Measurements from ENCODE around the gene OR9Q1.
A peak's percentile ranks its signal among the peaks of the same experiment; 100 is the strongest.

OR9Q1 gene

GRCh38 chr11:58060535-58060934 is 36.9 kb downstream of the OR9Q1 start (continued):
- TF ChIP-seq ZNF398 (tag by site-specific recombination; IDR thresholded peaks at IDR 0.05) (no peak), ZBTB48 (tag by site-specific recombination; IDR thresholded peaks at IDR 0.05) (no peak)

DNA sequence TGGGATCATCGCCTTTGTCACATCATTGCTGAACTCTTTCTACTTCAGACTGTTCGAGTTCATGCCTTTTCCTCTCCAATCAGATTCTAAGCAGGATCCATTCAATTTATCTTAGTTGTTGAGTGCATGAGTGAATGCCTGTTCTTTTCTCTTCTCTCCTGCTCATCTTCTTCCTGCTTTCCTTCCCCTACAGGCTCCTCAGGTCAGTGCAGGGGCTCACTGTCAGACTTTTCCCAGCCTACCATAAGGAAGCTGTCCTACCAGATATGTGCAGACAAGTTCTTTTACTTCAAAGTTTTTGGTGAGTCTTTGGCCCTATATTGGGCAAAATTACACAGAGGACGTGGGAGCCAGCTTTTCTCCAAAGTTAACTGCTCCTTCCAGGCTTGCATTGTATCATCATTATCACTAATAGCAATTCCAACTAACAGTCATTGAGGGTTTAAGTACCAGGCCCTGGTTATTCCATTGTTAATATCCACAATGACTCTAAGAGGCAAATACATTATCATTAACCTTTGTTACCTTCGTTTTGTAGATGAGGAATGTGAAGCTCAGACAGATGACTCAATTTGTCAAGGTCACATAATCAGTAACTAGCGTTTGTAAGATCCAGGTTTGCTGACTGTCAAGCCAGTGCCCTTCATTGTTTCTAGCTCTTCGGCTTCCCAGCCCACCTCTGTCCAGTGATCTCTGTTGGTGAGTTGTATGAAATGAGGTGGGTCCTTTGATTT is 37.4 kb downstream of the OR9Q1 start:
- ChIA-PET CTCF (interaction anchor here (0.5 to 0.6 kb wide), 2 partner anchors 1082 to 1756 kb away, joined by 3 read pairs; partner anchors contain the start of gene FAM111A), POLR2A (no interaction called here)
- H3K36me3 ChIP-seq (ENCODE audit: control insufficient read depth in 2 of 2, insufficient read depth in 1 of 2, low read length in 2 of 2): no peaks in the 10 kb centered on the region
- H3K4me3 ChIP-seq (ENCODE audit: low read depth, low read length): no peak overlapping the region
- H3K27ac ChIP-seq (ENCODE audit: extremely low read depth, low read depth, low read length): no peak overlapping the region
- no peaks in the 10 kb centered on the region for H3K9me3 ChIP-seq (ENCODE audit: control insufficient read depth, insufficient read depth, low read depth, low read length)
- TF ChIP-seq HOXC10 (CRISPR knock-in tag; IDR thresholded peaks at IDR 0.05): no peak
- TF ChIP-seq ZFP37 (tag by site-specific recombination; IDR thresholded peaks at IDR 0.05): no peak
- TF ChIP-seq ZNF521 (tag by site-specific recombination; IDR thresholded peaks at IDR 0.05): no peak
- no peak for TF ChIP-seq MZF1 (tag by site-specific recombination; IDR thresholded peaks at IDR 0.05; ENCODE audit: borderline replicate concordance)
- TF ChIP-seq ZNF266 (tag by site-specific recombination; IDR thresholded peaks at IDR 0.05; ENCODE audit: low read depth): no peak
- TF ChIP-seq ZNF121 (tag by site-specific recombination; IDR thresholded peaks at IDR 0.05): no peak
- TF ChIP-seq SALL2 (tag by site-specific recombination; IDR thresholded peaks at IDR 0.05; ENCODE audit: borderline replicate concordance): no peak
- TF ChIP-seq ZBTB1 (tag by site-specific recombination; IDR thresholded peaks at IDR 0.05): no peak
- TF ChIP-seq PATZ1 (tag by site-specific recombination; IDR thresholded peaks at IDR 0.05): no peak
- TF ChIP-seq ZBTB20 (tag by site-specific recombination; IDR thresholded peaks at IDR 0.05): no peak
- no peak for TF ChIP-seq BCL6B (tag by site-specific recombination; IDR thresholded peaks at IDR 0.05)
- no peak for TF ChIP-seq SP7 (tag by site-specific recombination; IDR thresholded peaks at IDR 0.05)
- no peak for TF ChIP-seq ZNF530 (tag by site-specific recombination; IDR thresholded peaks at IDR 0.05; ENCODE audit: low read depth)
- no peaks in the 10 kb centered on the region for H3K4me1 ChIP-seq (ENCODE audit: control insufficient read depth, insufficient read depth, low read length)

GRCh38 chr11:58061813-58062212 is 38.1 kb downstream of the OR9Q1 start:
- ChIA-PET CTCF (interaction anchor here (0.5 kb wide), 1 partner anchor 1081 kb away, joined by 3 read pairs; the partner anchor contains the start of gene FAM111A), POLR2A (no interaction called here)
- TF ChIP-seq ATF2 (tag by site-specific recombination; IDR thresholded peaks at IDR 0.05; ENCODE audit: low read depth) (peak; percentile 46), ZNF501 (tag by site-specific recombination; IDR thresholded peaks at IDR 0.05) (no peak)
- no peak overlapping the region for H3K4me3 ChIP-seq (ENCODE audit: low read depth, low read length)
- H3K9me3 ChIP-seq (ENCODE audit: control insufficient read depth, insufficient read depth, low read depth, low read length): no peaks in the 10 kb centered on the region
- H3K27ac ChIP-seq (ENCODE audit: extremely low read depth, low read depth, low read length): no peak overlapping the region
- no peaks in the 10 kb centered on the region for H3K36me3 ChIP-seq (ENCODE audit: control insufficient read depth in 2 of 2, insufficient read depth in 1 of 2, low read length in 2 of 2)
- no peaks in the 10 kb centered on the region for H3K4me1 ChIP-seq (ENCODE audit: control insufficient read depth, insufficient read depth, low read length)
